ENCODE results near the gene ICA1L.

DNA sequence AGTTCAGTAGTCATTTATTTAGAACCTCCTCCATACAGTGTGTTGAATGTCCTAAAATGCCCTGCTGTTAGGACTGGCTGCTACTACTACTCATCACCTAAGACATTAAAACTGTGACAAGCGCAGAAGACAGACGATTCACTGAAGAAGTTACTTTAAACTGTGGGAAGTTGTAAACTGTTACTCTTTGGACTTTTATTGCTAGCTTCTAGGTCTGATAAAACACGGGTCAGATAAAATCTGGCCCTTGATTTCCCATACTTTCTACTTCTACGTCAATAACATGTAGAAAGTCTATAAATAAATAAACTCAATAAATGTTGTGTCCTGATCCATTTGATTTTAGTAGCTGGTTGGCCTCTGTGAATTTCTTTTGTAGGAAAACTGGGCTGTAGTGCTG lies 113.4 kb downstream of the ICA1L start:
- TF ChIP-seq RAD21 (IDR thresholded peaks at IDR 0.05; ENCODE audit: low read length) (no peak), FOS (IDR thresholded peaks at IDR 0.05; ENCODE audit: low read depth, low read length) (no peak), POLR2A (IDR thresholded peaks at IDR 0.05; ENCODE audit: low read depth, low read length) (no peak)
- TF ChIP-seq, protein P1, sequence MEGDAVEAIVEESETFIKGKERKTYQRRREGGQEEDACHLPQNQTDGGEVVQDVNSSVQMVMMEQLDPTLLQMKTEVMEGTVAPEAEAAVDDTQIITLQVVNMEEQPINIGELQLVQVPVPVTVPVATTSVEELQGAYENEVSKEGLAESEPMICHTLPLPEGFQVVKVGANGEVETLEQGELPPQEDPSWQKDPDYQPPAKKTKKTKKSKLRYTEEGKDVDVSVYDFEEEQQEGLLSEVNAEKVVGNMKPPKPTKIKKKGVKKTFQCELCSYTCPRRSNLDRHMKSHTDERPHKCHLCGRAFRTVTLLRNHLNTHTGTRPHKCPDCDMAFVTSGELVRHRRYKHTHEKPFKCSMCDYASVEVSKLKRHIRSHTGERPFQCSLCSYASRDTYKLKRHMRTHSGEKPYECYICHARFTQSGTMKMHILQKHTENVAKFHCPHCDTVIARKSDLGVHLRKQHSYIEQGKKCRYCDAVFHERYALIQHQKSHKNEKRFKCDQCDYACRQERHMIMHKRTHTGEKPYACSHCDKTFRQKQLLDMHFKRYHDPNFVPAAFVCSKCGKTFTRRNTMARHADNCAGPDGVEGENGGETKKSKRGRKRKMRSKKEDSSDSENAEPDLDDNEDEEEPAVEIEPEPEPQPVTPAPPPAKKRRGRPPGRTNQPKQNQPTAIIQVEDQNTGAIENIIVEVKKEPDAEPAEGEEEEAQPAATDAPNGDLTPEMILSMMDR (conservative IDR thresholded peaks at IDR 0.05; ENCODE audit: low read depth, low read length): no peak
- TF ChIP-seq, protein P2, sequence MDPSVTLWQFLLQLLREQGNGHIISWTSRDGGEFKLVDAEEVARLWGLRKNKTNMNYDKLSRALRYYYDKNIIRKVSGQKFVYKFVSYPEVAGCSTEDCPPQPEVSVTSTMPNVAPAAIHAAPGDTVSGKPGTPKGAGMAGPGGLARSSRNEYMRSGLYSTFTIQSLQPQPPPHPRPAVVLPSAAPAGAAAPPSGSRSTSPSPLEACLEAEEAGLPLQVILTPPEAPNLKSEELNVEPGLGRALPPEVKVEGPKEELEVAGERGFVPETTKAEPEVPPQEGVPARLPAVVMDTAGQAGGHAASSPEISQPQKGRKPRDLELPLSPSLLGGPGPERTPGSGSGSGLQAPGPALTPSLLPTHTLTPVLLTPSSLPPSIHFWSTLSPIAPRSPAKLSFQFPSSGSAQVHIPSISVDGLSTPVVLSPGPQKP (IDR thresholded peaks at IDR 0.05; ENCODE audit: borderline replicate concordance, low read depth, low read length): no peak

Measured in IMR-90 (cell line).